Measurements from ENCODE around the gene IGFBP2.

IGFBP2 gene

GRCh38 chr2:216713691-216714336 lies 80.6 kb downstream of the IGFBP2 start:
- in situ Hi-C loops (cut with MboI; ENCODE audit: low sequenced_read_pairs, unreplicated experiment), result no loop called here

More at GRCh38 chr2:216713691-216714336, 80.6 kb downstream of the IGFBP2 start:
- no peak for TF ChIP-seq CTCF (IDR thresholded peaks at IDR 0.05; ENCODE audit: borderline replicate concordance, control extremely low read depth, extremely low read depth, insufficient read depth, missing control alignments)
- no peak for DNase-seq (ENCODE audit: low spot score)
